Mucosa of descending colon (tissue), 3 donors: ENCODE results near the gene AGAP6. TPM values are rescaled to one million over a fixed set of nuclear protein-coding genes. Genes with fewer than 3 reads are reported as not detected.
A peak's percentile ranks its signal among the peaks of the same experiment; 100 is the strongest.
"Not testable (repeated sequence)": the region's sequence is repeated elsewhere in the genome, so short reads cannot be mapped to it uniquely, and the experiment has no call there.

ENCODE experiments used
- ATAC-seq: fragments of 200-7000 bp; cut with Tn5 transposase; one replicate; pipeline ENCODE4 v1.9.1; 2020; ENCODE audit warnings: mild to moderate bottlenecking, moderate library complexity
- DNase-seq, 3 donors: peaks; one replicate each; pipeline ENCODE4 v3.0.0-alpha.2; 2020
- H3K36me3 ChIP-seq: fragments of 200-600 bp; one replicate; pipeline ENCODE4 v1.8.0; 2021; ENCODE audit warnings: low read depth, mild to moderate bottlenecking
- H3K4me1 ChIP-seq: fragments of 200-600 bp; one replicate; pipeline ENCODE4 v1.8.0; 2021; ENCODE audit warnings: low read depth, mild to moderate bottlenecking
- H3K4me3 ChIP-seq: fragments of 200-600 bp; one replicate; pipeline ENCODE4 v1.8.0; 2021; ENCODE audit warnings: mild to moderate bottlenecking
- H3K9me3 ChIP-seq: fragments of 200-600 bp; one replicate; pipeline ENCODE4 v1.8.0; 2021; ENCODE audit warnings: mild to moderate bottlenecking
- intact Hi-C, 2 donors: fragments of 100-400 bp; cut with DNase I in 1 of 2; cut with micrococcal nuclease in 1 of 2; formaldehyde crosslinking; loops; one replicate each; pipeline versions ENCODE4 v1.11.0 to v1.11.1; 2022; cut with DNase I, micrococcal nuclease
- long read RNA-seq, 2 donors: library from polyadenylated mRNA; unstranded; transcript quantifications; one replicate each; pipeline ENCODE4 v2.0.0, GENCODE V29; 2019 to 2021
- total RNA-seq, 3 donors: library from RNA; stranded (reverse); fragmentation: NEBNext Ultra II Directional in 2 of 3; extraction: Animal tissue kit (Norgen Biotek cat#: 25700) in 2 of 3; gene quantifications; one replicate each; pipeline versions ENCODE4 v1.2.1 to v1.2.4, GENCODE V29; 2021 to 2023
- donor health status: DM: no; HTN: no; CAD: no; lungs with moderate emphysema.
- donor health status: DM: no; HTN: no; CAD: no.
- donor health status: DM: no; HTN: yes; CAD: no.

The AGAP6 gene
- 10 to 100 TPM in 2 of 3 donors, 1 to 10 TPM in 1; 8.7 to 13.7 (median 10.4) TPM for total RNA-seq
- long read RNA-seq, donor 1, partial matches to known transcripts, result 8 of 8 reads
- long read RNA-seq, donor 1, other reads (novel, unspliced or antisense), result 0 of 8 reads
- long read RNA-seq, donor 2, partial matches to known transcripts, result 1 of 1 reads
- long read RNA-seq, donor 2, other reads (novel, unspliced or antisense), result 0 of 1 reads

DNA sequence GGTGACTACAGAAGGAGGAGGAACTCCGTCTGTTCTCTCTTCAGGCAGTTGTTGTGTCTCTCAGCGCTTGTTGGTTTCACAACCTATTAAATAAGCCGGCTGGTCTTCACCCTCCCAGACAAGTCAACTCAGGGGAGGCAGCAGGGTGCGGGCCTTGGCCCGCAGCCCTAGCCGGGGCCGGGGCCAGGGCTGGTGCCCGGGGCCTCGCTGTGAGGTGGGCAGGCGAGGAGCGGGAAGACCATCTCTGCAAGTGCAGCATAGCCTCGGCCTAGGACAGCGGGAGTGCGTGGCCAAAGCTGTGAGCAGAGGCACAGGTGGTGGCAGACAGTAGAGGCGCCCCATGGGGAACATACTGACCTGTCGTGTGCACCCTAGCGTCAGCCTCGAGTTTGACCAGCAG lies at the start of gene AGAP6:
Gene AGAP6, plus strand, starts transcription at position 31 of the 400 bp plus-strand sequence. Its CDS starts 310 bp downstream, at position 341.
- DNase-seq, H3K9me3 ChIP-seq, intact Hi-C loops, ATAC-seq, H3K4me3 ChIP-seq, H3K36me3 ChIP-seq, H3K4me1 ChIP-seq: not testable (repeated sequence)

DNA sequence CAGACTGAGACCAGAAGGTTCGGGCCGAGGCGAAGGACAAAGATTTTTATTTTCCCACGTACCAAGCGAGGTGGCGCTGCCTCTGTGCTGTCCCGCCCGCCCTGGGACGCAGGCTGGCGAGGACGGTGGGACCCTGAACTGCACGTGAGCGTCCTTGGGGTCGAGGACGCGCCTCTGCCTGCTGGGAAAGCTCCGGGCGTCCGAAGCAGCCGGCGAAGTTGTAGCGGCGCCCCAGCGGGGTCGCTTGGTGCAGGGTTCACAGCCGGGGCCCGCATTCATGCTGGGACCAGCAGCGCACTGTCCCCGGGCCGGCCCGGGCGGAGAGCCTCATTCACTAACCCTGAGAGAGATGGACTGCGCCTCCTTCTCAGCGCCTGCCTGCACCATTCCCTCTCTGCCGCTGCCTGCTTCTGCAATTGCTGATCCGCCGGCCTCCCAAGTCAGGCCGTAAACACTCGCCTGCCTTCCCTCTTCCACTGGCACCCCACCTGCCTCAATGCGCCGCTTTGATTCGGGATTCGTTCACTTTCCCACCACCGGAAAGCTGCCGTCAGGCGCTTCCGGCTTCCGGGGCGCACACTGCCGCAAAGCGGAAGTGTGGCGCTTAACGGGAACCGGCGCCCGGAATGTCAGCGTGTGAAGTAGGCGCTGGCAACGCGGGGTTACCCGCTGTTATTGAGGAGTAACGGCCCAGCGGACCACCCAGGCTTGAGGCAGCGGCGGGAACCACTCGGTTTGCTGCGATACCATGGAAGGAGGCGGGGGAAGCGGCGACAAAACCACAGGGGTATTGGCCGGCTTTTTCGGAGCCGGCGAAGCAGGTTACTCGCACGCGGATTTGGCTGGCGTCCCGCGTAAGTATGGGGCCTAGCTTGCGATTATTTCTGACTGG lies 46.5 kb upstream of the AGAP6 start, which contains the start of the genes PARG and TIMM23B:
Gene PARG, minus strand, starts transcription at position 581 of the 892 bp plus-strand sequence. Its CDS starts 302 bp downstream, at position 279.
Gene TIMM23B, plus strand, starts transcription at position 607 of the 892 bp plus-strand sequence. Its CDS starts 142 bp downstream, at position 749.
- not testable (repeated sequence) for H3K9me3 ChIP-seq

DNA sequence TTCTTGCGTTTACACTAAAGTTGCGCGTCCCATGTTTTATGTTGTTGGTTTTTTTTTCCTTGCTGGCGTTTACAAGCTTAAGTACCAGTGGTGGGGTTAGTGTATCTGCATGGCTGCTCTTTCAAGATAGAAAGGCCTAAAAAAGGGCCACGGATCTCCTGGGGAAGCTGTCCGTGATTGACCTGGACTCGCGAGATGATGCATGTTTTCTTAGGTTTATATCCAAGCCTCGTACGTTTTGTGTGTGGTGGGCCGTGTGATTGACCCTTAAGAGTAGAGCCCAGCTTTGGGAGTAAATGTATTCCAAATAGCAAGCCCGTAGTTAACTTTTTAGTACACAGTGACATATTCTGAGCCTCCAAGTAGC lies 45.9 kb upstream of the AGAP6 start:
- intact Hi-C loops, DNase-seq, H3K36me3 ChIP-seq, H3K9me3 ChIP-seq: not testable (repeated sequence)
- ATAC-seq, result peak; percentile 13
- H3K4me1 ChIP-seq, result peaks cover 14% of the 10 kb centered on the region
- H3K4me3 ChIP-seq, result peak overlapping the region; percentile 72

More for the DNA sequence above, 46.5 kb upstream of the AGAP6 start, which contains the start of the genes PARG and TIMM23B:
- ATAC-seq (peak; percentile 98), DNase-seq (peak; percentile 86 to 88 (median 88))
- Histone ChIP-seq H3K4me3 (peak within 1 kb of the TSS; percentile 72), H3K4me1 (peaks cover 14% of the 10 kb centered on the region)
- intact Hi-C loops, H3K36me3 ChIP-seq: not testable (repeated sequence)

DNA sequence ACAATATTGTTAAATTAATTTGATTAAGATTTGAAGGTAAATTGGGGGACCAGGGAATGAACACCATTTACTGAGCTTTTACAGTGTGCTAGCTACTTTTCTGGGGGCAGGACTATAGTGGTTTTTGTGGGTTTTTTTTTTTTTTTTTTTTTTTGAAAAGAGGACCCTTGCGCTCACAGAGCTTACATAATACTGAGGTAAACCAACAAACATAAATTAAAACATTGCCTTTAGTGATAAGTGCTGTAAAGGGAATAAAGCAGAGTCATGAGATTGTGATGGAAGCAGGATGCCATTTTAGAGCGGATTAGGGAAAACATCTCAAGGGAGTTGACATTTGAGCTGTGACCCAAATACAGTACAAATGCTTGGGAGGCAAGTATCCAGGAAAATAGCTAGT lies 44.6 kb upstream of the AGAP6 start:
- H3K4me1 ChIP-seq, result peaks cover 14% of the 10 kb centered on the region
- H3K4me3 ChIP-seq, DNase-seq, ATAC-seq, intact Hi-C loops, H3K9me3 ChIP-seq, H3K36me3 ChIP-seq: not testable (repeated sequence)

DNA sequence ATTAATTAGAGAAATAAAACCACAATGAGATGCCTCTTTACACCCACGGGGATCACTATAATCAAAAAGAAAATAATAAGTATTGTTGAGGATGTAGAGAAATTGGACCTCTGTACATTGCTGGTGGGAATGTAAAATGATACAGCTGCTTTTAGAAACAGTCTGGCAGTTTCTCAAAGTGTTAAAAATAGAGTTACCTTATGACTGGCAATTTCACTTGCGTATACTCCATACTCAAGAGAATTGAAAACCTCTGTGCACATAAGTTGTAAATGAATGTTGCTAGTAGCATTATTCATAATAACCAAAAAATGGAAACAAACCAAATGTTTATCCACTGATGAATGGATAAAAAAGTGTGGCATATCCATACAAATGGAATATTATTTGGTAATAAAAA lies 40.1 kb upstream of the AGAP6 start:
- H3K9me3 ChIP-seq, H3K4me3 ChIP-seq, intact Hi-C loops, H3K4me1 ChIP-seq, ATAC-seq, H3K36me3 ChIP-seq, DNase-seq: not testable (repeated sequence)

DNA sequence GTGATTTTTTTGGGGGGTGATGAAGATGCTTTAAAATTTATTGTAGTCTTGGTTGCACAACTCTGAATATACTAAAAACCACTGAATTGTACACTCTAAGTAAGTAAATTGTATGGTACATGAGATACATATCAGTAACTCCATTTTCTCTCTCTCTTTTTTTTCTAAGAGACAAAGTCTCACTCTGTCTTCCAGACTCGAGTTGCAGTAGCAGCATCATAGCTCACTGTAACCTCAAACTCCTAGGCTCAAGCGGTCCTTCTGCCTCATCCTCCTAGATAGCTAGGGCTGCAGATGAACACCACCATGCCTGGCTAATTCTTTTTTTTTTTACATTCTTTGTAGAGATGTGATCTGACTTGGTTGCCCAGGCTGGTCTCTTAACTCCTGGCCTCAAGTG lies 39.5 kb upstream of the AGAP6 start:
- intact Hi-C loops, H3K4me1 ChIP-seq, H3K9me3 ChIP-seq, ATAC-seq, H3K36me3 ChIP-seq, H3K4me3 ChIP-seq, DNase-seq: not testable (repeated sequence)

DNA sequence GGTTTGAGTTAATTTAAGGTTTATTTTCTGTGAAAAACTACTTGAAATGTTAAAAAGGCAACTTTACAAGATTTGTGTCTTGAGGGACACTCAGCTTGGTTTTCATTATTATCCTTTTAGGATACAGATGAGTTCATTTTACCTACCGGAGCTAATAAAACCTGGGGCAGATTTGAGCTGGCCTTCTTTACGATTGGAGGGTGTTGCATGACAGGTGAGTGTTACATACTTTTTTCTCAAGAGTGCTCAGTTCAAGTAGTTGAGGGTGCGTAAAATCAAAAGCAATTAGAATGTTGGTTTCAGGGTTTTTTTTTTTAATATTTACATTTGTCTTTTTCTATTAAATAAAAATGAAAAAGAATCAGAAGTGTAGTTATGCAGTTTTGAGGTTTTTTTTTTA lies 36.2 kb upstream of the AGAP6 start:
- H3K4me3 ChIP-seq, H3K4me1 ChIP-seq, DNase-seq, H3K36me3 ChIP-seq, intact Hi-C loops, H3K9me3 ChIP-seq, ATAC-seq: not testable (repeated sequence)

DNA sequence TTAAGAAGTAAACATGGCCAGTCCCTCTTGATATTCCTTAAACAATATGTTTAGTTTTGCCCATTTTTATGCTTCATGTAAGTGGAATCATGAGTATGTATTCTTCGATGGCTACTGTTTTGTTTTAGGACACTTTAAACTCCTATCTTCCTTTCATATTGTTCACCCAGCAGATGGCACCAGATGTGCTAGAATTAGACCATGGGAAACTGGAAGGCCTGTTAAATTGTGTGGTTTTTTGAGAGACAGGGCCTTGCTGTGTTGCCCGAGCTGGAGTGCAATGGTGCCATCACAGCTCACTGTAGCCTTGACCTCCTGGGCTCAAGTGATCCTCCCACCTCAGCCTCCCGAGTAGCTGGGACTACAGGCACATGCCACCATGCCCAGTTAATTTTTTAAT lies 35.1 kb upstream of the AGAP6 start:
- DNase-seq (peak in 1 of 3 donors; percentile 8), ATAC-seq (peak; percentile 60)
- H3K9me3 ChIP-seq, H3K36me3 ChIP-seq, intact Hi-C loops, H3K4me1 ChIP-seq, H3K4me3 ChIP-seq: not testable (repeated sequence)

DNA sequence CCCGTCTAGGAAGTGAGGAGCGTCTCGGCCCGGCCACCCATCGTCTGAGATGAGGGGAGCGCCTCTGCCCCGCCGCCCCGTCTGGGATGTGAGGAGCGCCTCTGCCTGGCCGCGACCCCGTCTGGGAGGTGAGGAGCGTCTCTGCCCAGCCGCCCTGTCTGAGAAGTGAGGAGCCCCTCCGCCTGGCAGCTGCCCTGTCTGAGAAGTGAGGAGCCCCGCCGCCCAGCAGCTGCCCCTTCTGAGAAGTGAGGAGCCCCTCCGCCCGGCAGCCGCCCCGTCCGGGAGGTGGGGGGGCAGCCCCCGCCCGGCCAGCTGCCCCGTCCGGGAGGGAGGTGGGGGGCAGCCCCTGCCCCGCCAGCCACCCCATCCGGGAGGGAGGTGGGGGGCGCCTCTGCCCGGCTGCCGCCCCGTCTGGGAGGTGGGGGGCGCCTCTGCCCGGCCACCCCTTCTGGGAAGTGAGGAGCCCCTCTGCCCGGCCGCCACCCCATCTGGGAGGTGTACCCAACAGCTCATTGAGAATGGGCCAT lies 17.8 kb upstream of the AGAP6 start:
- H3K9me3 ChIP-seq, H3K4me3 ChIP-seq, H3K4me1 ChIP-seq, intact Hi-C loops, DNase-seq, H3K36me3 ChIP-seq, ATAC-seq: not testable (repeated sequence)

DNA sequence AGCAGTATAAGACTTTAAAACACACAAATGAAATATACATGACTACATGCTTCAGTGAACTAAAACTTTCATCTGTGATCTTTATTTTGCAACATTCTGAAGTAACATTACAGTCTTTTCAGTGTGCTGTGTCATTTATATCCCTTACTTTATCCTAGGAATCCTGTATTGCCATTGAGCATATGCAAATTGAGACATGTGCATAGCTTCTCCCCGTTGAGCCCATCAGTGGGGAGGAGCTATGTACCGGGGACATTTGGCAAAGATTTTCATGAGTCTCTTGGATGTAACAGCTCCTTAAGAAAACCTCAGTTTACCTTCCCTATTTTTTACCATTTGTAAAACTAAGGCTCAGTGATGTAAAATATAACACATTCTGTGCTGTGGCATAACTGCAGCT lies 16.7 kb upstream of the AGAP6 start:
- H3K4me3 ChIP-seq, H3K4me1 ChIP-seq, ATAC-seq, DNase-seq, H3K9me3 ChIP-seq, intact Hi-C loops, H3K36me3 ChIP-seq: not testable (repeated sequence)

DNA sequence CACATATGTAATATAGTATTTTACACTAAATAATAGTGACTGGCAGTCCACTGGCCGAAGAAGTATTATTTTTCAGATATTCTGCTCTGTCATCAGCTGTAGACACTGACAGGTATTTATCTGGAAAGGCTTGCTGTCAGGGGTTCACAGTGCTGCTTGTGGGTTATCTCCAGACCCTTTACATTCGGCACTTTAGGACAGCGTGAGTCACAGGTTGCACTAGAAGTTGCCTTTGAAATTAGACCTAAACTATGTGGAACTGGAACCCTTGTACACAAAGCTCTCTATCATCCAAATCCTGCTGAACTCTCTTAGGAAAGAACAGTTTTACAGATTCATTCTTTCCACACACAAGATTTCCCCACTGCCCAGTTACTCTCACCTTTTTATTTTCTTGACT lies 16.1 kb upstream of the AGAP6 start:
- H3K36me3 ChIP-seq, H3K9me3 ChIP-seq, DNase-seq, H3K4me3 ChIP-seq, ATAC-seq, intact Hi-C loops, H3K4me1 ChIP-seq: not testable (repeated sequence)

DNA sequence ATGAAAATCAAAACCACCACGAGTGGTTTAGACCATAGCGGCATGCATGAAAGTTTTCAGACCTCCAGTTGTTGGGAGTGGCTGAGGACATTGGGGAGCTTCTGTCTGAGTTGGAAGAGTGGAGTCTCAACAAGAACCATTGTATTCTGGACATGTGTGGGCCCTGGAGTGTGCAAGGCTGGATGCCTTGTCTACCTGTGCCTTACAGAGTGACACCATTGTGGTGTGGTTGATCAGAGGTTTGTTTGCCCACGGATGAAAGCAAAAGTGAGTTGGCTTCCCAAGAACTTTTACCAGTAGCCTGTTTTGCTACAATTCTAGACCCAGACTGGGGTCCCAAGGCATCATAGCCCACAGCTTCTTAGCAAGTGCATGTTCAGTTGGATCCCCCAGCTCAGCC lies 10.4 kb upstream of the AGAP6 start:
- ATAC-seq, DNase-seq, H3K4me3 ChIP-seq, H3K36me3 ChIP-seq, H3K4me1 ChIP-seq, H3K9me3 ChIP-seq, intact Hi-C loops: not testable (repeated sequence)

DNA sequence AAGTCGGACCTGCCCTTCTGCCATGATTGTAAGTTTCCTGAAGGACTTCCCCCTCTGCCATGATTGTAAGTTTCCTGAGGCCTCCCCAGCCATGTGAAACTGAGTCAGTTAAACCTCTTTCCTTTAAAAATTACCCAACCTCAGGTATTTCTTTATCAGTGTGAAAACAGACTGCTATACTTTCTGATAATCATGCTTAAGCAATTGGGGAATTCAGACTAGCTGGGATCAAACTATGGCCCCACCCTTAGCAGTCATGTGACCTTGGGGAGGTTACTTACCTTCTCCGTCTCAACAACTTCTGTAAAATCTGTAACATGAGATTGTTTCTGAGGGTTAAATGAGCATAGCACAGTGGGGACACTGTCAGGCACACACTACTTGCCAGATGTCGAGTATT lies 999 bp upstream of the AGAP6 start:
- H3K4me1 ChIP-seq, H3K36me3 ChIP-seq, H3K9me3 ChIP-seq, H3K4me3 ChIP-seq, DNase-seq, ATAC-seq, intact Hi-C loops: not testable (repeated sequence)

DNA sequence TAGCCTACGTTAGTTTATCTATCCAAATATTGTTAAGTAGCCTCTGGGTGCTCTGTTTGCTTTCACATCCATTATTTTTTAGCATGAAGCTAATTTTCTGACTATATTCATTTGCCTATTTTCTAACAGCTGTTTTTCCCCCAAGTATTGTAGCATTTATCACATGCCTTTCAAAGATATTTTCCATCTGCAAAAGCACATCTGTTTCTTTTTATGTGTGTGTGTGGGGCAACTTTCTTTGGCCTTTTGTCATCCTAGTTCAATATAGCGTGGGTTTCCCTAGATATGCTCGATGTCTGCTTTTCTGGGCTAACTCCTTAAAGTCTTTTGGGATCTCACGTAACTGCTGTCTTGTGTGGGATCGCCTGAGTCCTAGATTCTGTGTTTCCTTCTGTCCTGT lies 7.1 kb downstream of the AGAP6 start:
- ATAC-seq, H3K36me3 ChIP-seq, H3K9me3 ChIP-seq, H3K4me1 ChIP-seq, H3K4me3 ChIP-seq, DNase-seq, intact Hi-C loops: not testable (repeated sequence)
